ENCODE data around the gene TMOD2.
A peak's percentile ranks its signal among the peaks of the same experiment; 100 is the strongest.

TMOD2 gene

DNA sequence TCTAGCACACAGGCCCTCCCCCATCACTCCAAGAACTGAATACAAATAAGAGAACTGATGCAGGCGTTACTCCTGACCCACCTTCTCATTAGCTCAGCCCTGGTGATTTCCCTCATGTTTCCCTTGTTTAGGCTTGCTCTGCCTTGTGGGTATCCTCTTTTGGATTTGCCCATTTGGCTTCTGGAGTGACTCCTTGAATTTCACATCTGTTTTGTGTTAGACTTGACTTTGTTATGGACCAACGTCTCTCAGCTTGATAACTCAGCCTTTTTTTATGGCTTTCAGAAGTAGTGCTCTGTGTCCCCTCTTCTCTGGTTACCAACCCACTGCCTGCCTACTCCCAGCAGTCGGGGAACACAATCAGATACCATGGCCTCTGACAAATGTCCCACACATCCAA, 66.8 kb downstream of the TMOD2 start:
- no peak for DNase-seq (ENCODE audit: low spot score)

DNA sequence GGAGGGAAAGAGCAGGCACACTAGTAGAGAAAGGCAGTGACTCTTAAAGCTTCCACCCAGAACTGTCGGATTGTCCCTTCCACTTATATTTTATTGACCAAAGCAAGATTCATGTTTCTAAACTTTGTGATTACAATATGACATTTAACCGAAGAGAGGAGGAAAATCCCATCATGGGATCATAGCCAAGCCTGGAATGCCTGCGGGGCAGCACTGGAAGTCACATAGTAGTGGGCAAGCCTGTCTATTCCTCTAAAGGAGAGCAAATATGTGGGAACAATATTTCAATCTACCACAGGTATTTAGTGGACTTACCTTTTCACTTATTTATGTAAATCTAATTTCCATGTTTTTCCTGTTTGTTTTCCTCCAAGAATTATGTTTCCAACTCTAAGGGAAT, 74.3 kb downstream of the TMOD2 start:
- no peak for DNase-seq (ENCODE audit: low spot score)

DNA sequence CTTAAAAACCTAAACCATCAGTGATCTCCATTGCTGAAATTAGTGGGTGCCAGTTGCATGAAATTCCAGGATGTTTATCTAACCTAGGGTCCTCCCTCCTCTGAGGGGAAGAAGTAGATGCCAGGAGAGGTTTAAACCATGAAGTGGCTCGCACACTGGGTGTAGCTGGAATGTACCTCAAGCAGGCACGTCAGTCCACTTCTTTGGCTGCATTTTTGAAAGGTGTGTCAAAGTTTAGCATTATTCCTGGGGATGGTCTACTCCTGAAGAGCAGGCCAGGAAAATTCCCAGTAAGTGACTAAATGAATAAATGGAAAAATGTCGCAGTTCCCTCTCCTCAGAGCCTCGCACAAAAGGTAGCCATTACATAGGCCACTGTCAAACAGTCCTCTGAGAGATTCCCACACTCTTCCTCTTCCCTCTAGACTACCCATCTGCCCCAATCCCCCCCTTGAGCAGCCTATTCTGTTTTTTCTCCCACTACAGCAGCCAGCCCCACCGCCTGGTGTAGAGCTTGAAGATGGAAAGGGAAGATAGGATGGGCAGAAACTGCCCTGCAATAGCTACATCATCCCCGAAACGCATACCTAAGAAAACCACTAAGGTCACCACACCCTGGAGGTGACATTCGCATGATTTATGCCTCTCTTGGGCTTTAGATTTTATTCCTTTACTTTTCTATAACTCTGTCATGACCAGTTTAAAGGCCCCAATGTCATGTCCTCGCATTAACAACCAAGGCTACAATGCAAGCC, 77.4 kb downstream of the TMOD2 start:
- no peak for DNase-seq (ENCODE audit: low spot score)

DNA sequence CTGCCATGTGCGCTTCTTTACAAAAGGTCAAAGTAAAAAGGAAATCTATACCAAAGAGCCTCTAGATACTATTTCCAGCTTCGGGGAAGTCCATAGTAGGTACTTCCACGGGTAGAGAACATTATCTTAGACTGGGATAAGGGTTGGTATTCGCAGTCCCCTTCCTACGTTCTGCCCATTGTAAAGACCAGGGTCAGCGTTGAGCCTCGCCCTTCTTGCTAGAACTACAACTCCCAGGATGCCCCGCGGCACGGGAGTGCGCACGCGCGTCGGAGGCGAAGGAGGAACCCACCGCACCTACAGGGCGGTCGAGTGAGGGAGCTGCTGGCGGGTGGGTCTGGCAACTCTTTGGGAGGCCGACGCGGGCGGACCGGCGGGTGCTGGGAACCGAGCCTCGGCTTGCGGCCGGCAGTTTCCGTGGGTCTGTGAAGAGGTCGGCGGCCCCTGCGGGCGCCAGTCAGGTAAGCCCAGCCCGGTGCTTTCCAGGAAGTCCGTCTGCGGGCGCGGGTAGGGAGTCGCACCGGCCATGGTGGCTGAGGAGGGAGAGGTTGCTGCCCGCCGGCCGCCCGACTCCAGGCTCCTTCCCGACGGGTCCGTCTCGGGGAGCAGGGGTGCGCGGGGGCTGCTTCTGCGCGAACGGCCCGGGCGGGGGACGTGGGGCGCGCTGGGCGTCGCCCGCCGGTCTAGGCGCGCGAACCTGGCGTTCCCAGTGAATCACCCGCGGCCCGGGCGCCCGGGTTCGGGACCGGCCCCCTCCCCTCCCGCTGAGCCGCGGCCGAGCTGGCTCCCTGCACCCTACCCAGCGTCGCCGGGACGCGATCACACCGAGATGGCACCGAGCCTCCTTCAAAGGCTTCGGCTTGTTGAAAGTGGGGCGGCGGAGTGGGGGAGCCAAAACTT, 78.2 kb downstream of the TMOD2 start, which contains the start of gene TMOD3:
TMOD3 (plus strand) TSS at position 278 of the 900 bp plus-strand sequence. CDS start 33,232 bp downstream, outside the sequence.
- DNase-seq (ENCODE audit: low spot score), result peak; percentile 79

DNA sequence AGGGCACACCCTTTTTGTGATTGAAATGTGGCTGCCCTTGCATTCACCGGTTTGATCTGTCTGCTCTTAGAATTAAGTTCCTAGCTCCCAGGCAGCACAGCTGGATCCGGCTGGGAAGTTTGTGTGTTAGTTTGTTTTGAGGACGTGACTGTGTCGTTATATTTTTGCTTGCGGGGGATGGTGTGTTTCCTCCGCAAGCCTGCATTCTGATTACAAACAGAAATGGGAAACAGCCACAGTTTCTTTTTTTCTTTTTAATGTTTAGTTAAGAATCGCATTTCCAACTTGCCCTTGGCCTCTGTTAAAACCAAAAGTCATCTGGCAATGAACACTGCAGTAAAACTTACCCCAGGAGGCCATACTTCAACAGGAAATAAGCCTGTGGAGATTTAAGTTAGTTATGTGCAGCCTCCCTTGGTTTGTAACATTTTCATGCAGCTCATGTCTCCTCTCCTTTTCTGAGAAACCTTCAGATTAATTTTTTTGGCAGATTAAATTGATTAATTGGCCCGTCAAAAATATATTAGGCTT, 78.9 kb downstream of the TMOD2 start:
- DNase-seq (ENCODE audit: low spot score), result no peak

DNA sequence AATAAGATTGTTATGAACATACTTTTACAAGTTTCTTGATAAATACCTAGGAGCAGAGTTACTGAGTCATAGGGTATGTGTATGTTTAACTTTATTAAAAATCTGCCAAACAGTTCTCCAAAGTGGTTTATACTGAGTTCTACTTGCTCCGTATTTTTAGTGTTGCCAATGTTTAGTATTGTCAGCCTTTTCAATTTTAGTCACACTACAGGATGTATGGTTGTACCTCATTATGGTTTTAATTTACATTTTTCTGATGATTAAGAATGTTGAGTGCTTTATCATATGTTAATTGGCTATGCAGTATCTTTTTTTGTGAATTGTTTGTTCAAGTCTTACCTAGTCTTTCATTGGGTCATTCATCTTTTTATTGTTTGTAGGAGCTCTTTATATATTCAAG, 82.4 kb downstream of the TMOD2 start:
- DNase-seq (ENCODE audit: low spot score), result no peak

DNA sequence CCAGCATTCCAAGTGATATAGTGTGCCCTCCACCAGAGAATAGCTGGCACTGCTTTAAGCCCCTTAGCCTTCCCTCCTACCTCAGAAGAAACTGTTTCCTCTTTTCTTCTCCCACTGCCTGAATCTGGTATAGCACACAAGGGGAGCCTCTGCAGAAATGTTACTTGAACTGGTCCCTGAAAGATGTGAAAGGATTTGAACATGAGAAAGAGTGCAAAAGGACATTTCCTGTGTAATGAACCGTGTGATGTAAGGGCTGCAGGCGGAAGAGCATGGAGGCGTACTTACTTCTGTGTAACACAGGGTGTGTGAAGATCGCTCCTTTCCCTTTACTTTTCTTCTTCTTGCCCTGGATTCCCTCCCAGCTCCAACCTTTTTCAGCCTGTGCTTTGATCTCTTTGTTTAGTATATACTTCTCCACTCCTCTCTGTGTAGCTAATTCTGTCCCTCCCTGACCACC, 86.4 kb downstream of the TMOD2 start:
- DNase-seq (ENCODE audit: low spot score), result no peak

DNA sequence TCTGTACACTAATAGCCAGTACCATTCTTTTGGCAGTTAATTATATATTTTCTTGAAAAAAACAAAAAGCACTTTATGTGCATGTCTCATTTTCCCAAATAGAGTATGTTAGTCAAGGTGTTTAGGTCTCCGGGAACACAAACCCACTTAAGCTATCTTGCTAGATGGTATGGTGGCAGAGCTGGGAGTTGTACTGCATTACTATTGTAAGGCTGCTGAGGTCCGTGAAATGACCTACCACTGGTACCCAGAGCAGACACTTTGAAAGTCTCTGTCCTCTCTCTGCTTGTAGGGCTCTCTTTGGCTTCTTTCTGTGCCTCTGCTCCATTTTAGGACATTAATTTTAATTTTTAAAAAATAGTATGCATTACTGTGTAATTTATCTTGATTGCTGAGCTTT, 86.9 kb downstream of the TMOD2 start:
- no peak for DNase-seq (ENCODE audit: low spot score)

DNA sequence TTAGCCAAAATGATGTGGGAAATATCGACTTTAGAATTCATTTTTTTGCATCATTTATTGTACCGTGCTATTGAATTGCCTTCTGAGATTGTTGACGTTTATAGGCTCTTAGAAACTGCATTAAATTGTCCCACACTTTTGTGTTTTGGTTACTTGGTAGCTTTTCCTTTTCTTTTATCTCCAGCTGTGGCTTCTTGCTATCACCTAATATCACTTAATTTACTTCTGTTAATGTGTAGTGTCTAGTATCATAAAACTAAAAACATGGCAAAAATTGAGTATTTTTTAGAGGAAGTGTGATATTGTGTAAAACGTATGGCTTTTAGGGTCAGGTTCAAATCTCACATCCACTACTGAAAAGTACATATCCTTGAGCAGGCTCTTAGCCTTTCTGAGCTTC, 89.3 kb downstream of the TMOD2 start:
- no peak for DNase-seq (ENCODE audit: low spot score)

DNA sequence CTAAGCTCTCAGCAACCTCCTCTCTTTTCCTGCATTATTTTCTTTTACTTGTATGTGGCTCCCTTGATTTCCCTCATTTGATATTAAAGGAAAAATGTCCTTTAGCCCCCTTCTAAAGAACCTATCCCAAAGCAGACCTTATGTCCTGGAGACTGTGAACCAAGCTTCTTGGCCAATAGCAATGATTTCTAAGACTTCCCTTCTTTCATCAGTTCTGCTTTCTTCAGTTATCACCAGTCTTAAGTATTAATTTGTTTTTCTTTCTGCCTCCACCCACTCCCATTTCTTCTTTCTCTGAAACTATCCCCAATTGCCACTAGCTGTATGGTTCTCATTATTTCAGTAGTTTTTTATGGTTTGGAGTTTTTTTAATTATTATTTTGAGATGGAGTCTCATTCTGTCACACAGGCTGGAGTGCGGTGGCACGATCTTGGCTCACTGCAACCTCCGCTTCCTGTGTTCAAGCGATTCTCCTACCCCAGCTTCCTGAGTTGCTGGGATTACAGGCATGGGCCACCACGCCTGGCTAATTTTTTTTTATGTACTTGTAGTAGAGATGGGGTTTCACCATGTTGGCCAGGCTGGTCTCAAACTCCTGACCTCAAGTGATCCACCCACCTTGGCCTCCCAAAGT, 90.1 kb downstream of the TMOD2 start:
- no peak for DNase-seq (ENCODE audit: low spot score)

DNA sequence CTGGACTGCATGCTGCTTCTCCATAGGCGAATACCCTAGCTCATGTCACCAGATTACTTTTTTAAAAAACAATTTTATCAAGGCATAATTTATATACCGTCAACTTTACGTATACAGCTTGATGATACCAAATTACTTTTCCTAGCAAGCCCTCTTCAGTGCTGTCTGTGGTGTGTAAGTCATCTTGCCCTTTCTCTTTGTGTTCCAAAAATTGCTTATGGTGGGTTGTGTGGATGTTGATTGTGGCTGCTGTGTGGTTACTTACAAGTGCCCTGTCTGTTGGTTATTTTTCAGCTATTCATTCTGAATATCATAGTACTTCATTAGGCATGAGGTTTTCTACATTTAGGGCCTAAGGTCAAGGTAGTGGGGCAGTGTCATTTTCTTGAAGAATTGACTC, 90.9 kb downstream of the TMOD2 start:
- no peak for DNase-seq (ENCODE audit: low spot score)

DNA sequence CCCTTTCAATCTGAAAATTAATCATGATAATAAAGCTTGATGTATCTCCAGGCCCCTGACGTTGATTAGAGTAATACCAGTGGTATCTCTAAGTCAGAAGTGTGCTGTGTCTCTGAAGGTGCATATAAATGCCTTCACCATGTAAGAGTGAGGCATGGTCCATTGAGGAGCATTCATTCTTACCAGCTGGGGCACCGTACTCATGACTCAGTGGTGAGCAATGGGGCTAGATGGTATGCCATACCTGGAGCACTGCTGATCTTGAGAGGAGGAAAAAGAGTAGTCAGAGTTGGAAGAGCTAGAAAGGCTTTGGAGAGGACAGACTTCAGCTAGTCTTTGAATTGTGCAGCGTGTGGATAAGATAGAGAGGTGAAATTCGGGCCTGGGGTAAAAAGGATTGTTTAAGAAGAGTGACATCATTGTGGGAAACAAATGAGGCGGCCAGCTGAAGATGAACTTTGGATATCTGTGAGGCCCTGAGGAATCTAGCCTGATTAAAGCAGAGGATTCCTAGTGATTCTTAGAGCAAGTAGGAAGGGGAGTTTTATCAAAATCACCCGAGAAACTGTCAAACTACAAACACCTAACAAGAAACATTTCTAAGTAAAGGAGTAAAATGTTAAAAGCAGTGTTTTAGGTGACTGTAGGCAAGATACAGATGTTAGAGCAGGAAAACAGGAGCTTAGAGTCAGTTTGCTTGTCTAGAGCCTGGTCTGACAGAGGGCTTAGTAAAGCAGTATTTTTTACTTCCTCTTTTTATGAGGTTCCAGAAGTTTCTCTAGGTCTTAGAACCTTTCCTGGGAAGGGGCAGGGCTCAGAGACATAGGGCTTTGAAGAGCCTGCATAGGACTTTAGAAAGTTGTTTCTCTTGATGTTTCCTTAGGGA, 91.7 kb downstream of the TMOD2 start:
- DNase-seq (ENCODE audit: low spot score), result no peak

DNA sequence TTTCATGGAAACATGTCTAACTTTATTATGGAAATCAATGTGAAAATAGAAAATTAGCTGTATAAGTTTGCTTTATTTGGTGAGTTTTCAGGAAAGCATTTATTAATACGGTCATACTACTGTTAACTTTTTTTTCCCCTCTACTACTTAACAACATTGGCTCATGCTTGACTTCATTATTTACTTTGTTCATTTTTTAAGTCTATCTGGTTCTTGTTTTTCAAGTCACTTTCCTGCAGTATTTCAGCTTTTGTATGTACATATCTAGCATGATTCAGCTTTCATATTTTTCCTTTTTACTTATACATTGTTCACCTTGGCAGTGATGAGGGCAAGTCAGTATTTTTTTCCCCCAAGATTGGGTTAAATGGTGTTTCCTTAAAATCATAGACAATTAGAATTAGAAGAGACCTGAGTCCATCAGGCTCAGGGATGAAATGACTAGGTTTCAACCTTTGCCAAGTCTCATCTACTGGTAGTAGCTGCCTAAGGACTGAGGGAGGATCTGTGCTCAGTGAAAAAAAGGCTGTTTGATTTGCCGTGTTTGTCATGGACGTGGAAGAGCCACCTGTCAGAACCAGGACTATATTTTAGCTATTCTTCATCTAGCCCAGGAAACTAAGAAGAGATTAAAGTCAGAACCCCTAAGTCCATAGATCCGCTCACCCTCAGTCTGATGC, 93.5 kb downstream of the TMOD2 start:
- no peak for DNase-seq (ENCODE audit: low spot score)

DNA sequence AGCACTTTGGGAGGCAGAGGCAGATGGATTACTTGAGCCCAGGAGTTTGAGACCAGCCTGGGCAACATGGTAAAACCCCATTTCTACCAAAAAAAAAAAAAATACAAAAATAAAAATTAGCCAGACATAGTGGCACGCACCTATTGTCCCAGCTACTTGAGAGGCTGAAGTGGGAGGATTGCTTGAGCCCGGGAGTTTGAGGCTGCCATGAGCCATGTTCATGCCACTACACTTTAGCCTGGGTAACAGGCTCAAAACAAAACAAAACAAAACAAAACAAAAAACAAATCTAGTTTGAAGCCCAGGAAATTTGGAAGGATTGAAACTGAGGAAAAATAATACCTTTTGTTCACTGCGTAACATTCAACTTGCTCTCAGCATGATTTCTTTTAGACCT, 94.7 kb downstream of the TMOD2 start:
- DNase-seq (ENCODE audit: low spot score), result no peak

DNA sequence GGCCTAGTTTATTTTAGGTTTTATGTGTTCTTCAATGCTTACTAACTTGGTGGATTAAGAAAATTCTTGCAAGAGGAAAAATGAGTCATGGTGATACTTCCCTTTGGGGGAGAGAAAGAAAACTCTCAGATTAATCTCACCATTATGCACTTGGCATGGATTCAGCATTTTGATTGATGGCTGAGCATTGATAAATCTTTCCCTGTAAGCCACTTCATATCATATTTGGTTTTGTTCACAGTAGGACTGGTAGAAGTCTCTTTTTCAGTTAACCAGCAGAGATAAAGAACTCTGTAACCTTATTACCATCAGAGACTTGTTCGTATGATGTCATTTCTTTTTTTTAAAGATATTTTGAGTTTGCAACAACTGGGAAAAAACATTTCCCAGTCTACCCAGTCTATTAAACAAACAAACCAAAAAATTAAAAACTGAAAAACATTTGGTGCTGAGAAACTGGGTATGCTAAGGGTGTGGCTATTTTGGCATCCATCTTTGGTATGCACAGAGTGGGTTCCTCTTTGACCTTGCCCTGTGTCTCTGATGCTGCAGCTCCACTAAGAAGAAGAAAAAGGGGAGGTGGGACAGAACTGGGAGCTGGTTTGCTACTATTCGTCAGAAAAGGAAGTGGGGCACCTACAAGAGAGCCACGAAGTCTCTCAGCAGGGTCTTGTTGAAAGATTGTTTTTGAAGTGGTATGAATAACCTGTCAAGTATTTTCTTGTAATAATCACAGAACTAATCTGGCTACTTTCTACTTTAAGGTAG, 95.2 kb downstream of the TMOD2 start:
- no peak for DNase-seq (ENCODE audit: low spot score)

DNA sequence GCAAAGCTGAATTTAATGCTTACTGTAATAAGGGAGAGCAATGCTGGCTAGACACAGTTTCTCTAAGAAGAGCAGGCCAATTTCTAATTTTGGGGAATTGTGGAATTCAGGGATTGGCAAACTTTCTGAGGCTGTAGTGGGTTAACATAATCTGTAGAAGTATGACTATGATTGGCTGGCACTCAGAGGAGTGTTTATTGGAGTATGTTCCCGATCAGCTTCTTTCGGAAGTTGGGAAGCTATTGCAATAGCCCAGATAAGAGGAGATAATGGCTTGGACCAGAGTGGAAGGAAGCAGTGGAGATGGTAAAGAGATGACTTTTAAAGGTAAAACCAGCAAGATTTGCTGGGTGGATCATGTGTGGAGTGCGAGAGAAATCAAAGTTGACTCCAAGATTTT, 97.4 kb downstream of the TMOD2 start:
- no peak for DNase-seq (ENCODE audit: low spot score)

DNA sequence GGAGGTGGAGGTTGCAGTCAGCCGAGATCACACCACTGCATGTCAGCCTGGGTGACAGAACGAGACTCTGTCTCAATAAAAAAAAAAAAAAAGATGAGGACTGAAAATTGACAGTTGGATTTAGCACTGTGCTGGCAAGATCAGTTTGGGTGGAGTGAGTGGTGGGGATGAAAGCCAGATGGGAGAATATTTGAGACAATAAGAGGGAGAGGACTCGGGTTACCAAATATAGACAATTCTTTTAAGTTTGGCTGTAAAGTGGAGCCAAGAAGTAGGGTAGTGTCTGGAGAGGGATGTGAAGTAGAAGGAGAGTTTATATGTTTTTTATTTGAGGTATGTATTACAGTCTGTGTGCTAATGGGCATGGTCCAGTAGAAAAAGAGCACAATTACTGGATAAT, 98.5 kb downstream of the TMOD2 start:
- DNase-seq (ENCODE audit: low spot score), result no peak

DNA sequence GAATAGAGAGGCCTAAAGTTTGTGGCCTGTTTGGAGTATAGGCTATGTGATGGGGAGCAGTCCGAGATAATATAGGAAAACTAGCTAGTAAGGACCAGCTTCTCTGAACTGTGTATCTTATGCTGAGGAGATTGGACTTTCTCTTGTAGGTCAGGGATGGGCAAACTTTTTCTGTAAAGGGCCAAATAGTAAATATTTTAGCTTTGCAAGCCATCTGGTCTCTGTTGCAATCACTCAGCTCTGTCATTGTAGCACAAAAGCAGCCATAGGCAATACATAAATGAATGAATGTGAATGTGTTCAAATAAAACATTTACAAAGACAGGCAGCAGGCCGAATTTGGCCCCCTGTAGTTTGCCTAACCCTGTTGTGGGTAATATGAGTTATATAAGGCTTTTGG, 102.6 kb downstream of the TMOD2 start:
- no peak for DNase-seq (ENCODE audit: low spot score)

DNA sequence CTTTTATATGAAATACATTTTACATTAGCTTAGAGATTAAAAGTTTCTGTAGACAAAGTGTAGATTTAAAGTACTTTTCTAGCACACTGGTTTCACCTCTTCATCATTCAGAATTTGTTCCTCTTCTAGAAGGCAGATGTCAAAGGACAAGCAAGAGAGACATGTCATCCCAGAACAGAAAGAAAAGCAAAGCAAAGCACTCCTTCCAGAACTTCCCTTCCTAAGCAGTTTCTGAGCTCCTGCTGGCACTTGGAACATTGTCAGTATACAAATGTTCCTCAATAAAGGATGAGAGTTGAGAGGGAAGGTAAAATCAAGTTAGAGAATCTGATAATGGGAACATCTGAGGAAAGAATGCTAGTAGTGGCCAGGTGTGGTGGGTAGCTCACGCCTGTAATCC, 104.2 kb downstream of the TMOD2 start:
- no peak for DNase-seq (ENCODE audit: low spot score)

Measured in HuH-7.5 (cell line).